Measurements from ENCODE around the gene HSPBP1. TPM values are rescaled to one million over a fixed set of nuclear protein-coding genes. Genes with fewer than 3 reads are reported as not detected.
A peak's percentile ranks its signal among the peaks of the same experiment; 100 is the strongest.

Gene HSPBP1
- total RNA-seq, 1 donor from 2014 or later: 37.8 TPM

DNA sequence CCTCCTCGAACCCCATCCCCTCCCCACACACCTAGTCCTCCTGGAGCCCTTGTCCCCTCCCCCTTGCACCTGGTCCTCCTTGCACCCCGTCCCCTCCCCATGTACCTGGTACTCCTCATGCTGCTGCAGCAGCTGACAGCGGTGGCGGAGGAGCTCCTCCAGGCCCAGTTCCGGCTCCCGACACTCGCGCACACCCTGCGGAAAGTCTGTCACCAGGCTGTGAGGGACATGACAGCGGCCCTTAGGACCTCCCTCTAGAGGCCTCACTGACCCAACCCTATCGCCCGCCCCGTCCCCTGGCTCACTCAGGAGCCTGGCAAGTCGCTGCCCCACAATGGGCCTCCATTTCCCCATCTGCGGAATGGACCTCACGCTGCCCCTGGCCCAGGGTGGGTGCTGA is 14.7 kb downstream of the HSPBP1 start:
- Mint-ChIP-seq H3K4me1 (ENCODE audit: unreplicated experiment) (no peaks in the 10 kb centered on the region), H3K27ac (no peak overlapping the region), H3K4me3 (no peak overlapping the region), H3K27me3 (no peaks in the 10 kb centered on the region), H3K9me3 (peaks cover 8% of the 10 kb centered on the region), H3K36me3 (peaks cover 22% of the 10 kb centered on the region)
- DNase-seq (ENCODE audit: extremely low spot score, unreplicated experiment): no peak
- TF ChIP-seq, protein P1, sequence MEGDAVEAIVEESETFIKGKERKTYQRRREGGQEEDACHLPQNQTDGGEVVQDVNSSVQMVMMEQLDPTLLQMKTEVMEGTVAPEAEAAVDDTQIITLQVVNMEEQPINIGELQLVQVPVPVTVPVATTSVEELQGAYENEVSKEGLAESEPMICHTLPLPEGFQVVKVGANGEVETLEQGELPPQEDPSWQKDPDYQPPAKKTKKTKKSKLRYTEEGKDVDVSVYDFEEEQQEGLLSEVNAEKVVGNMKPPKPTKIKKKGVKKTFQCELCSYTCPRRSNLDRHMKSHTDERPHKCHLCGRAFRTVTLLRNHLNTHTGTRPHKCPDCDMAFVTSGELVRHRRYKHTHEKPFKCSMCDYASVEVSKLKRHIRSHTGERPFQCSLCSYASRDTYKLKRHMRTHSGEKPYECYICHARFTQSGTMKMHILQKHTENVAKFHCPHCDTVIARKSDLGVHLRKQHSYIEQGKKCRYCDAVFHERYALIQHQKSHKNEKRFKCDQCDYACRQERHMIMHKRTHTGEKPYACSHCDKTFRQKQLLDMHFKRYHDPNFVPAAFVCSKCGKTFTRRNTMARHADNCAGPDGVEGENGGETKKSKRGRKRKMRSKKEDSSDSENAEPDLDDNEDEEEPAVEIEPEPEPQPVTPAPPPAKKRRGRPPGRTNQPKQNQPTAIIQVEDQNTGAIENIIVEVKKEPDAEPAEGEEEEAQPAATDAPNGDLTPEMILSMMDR (conservative IDR thresholded peaks at IDR 0.05): no peak

DNA sequence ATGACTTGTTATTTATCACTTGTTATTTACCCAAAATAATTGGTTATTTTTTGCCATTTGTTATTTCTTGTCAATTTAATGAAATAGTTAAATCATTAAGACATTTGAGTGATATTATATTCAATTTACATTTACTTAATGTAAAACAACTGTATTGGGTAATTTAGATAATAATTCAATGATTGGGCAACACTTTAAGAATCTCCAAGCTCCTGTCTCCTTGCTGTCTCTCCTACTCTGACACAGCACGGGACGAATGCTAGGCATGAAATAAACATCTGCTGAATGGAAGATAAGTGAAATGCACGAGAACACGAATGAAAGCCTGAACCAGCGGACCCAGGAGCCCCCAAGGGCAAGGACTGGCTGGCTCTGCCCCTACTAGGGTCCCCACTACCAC is 15.4 kb downstream of the HSPBP1 start:
- peaks cover 2% of the 10 kb centered on the region for H3K4me1 Mint-ChIP-seq (ENCODE audit: unreplicated experiment)
- H3K27me3 Mint-ChIP-seq: no peaks in the 10 kb centered on the region
- no peak for DNase-seq (ENCODE audit: extremely low spot score, unreplicated experiment)
- no peak overlapping the region for H3K27ac Mint-ChIP-seq
- TF ChIP-seq, protein P1 (conservative IDR thresholded peaks at IDR 0.05): no peak
- H3K9me3 Mint-ChIP-seq: peaks cover 8% of the 10 kb centered on the region
- H3K36me3 Mint-ChIP-seq: peaks cover 22% of the 10 kb centered on the region
- H3K4me3 Mint-ChIP-seq: no peak overlapping the region

DNA sequence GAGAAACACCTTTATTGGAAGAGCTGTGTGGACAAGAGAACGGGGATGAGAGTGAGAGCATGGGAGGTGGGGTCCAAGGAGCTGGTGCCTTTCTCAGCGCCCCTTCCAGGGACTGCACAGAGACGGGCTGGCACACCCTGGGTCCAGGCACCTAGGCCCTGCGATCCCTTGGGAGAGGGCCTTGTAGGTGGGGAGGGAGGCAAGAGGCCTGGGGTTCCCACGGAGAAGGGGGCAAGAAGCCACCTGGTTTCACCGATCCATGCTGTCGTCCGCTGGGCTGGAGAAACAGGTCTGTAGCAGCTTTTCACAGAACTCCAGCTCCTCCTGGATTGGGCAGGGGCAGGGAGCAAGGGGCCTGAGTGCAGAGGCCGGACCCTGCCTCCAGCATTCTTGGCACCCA is 17.6 kb downstream of the HSPBP1 start:
- no peaks in the 10 kb centered on the region for H3K27me3 Mint-ChIP-seq
- peaks cover 18% of the 10 kb centered on the region for H3K36me3 Mint-ChIP-seq
- no peak overlapping the region for H3K4me3 Mint-ChIP-seq
- DNase-seq (ENCODE audit: extremely low spot score, unreplicated experiment): no peak
- peaks cover 8% of the 10 kb centered on the region for H3K9me3 Mint-ChIP-seq
- TF ChIP-seq, protein P1 (conservative IDR thresholded peaks at IDR 0.05): no peak
- H3K27ac Mint-ChIP-seq: no peak overlapping the region
- peaks cover 8% of the 10 kb centered on the region for H3K4me1 Mint-ChIP-seq (ENCODE audit: unreplicated experiment)

DNA sequence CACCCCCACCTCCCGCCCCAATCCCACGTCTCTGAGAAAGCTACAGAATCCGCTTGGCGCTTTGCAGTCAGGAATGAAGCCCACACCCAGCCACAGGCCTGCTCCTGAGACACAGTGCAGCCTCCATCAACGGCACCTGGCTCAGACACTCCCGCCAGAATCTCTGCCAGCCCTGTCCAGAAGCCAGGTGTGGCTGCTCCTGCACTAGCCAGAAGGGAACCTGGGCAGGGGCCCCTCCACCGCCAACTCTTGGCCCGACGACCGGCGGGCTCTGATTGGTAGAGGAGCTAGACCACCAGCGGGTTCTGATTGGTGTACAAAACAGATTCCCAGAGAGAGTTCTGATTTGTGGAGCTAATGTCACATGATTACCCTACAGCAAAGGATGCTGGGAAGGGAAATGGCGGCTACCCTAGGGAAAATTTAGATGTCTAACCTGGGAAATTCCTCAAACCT is 18.2 kb downstream of the HSPBP1 start:
- TF ChIP-seq, protein P1 (conservative IDR thresholded peaks at IDR 0.05): no peak
- H3K27me3 Mint-ChIP-seq: no peaks in the 10 kb centered on the region
- H3K9me3 Mint-ChIP-seq: peaks cover 6% of the 10 kb centered on the region
- H3K4me3 Mint-ChIP-seq: no peak overlapping the region
- H3K27ac Mint-ChIP-seq: no peak overlapping the region
- no peak for DNase-seq (ENCODE audit: extremely low spot score, unreplicated experiment)
- H3K36me3 Mint-ChIP-seq: peaks cover 16% of the 10 kb centered on the region
- peaks cover 15% of the 10 kb centered on the region for H3K4me1 Mint-ChIP-seq (ENCODE audit: unreplicated experiment)

DNA sequence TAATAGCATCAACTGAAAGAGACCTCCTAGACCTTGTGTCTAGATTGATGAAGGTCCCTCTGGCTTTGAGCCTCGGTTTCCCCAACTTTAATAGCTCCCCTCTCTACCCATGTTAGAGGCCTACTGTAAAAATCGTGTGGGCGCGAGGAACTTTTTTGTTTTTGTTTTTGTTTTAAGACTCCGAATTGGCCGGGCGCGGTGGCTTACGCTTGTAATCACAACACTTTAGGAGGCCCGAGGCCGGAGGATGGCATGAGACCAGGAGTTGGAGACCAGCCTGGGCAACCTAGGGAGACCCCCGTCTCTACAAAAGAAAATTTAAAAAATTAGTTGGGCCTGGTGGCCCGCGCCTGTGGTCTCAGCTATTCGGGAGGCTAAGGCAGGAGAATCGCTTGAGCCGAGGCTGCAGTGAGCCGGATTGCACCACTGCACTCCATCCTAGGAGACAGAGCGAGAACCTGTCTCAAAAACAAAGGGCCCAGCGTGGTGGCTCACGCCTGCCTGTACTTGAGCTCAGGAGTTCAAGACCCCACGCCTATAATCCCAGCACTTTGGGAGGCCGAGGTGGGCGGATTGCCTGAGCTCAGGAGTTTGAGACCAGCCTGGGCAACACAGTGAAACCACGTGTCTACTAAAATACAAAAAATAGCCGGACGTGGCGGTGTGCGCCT is 20.2 kb downstream of the HSPBP1 start:
- peak overlapping the region; percentile 96 for H3K27ac Mint-ChIP-seq
- no peaks in the 10 kb centered on the region for H3K9me3 Mint-ChIP-seq
- H3K4me3 Mint-ChIP-seq: peak overlapping the region; percentile 94
- H3K27me3 Mint-ChIP-seq: no peaks in the 10 kb centered on the region
- TF ChIP-seq, protein P1 (conservative IDR thresholded peaks at IDR 0.05): no peak
- peaks cover 26% of the 10 kb centered on the region for H3K4me1 Mint-ChIP-seq (ENCODE audit: unreplicated experiment)
- peaks cover 10% of the 10 kb centered on the region for H3K36me3 Mint-ChIP-seq
- no peak for DNase-seq (ENCODE audit: extremely low spot score, unreplicated experiment)

Data from type B pancreatic cell (in vitro differentiated cells).